Stimulated activated naive CD4-positive, alpha-beta T cell (primary cell): ENCODE data around the gene MCEE.

ENCODE experiments used
- DNase-seq, 6 experiments: peaks; one replicate each; lab custom pipeline; 2025; lab: John Stamatoyannopoulos, UW

The MCEE gene

DNA sequence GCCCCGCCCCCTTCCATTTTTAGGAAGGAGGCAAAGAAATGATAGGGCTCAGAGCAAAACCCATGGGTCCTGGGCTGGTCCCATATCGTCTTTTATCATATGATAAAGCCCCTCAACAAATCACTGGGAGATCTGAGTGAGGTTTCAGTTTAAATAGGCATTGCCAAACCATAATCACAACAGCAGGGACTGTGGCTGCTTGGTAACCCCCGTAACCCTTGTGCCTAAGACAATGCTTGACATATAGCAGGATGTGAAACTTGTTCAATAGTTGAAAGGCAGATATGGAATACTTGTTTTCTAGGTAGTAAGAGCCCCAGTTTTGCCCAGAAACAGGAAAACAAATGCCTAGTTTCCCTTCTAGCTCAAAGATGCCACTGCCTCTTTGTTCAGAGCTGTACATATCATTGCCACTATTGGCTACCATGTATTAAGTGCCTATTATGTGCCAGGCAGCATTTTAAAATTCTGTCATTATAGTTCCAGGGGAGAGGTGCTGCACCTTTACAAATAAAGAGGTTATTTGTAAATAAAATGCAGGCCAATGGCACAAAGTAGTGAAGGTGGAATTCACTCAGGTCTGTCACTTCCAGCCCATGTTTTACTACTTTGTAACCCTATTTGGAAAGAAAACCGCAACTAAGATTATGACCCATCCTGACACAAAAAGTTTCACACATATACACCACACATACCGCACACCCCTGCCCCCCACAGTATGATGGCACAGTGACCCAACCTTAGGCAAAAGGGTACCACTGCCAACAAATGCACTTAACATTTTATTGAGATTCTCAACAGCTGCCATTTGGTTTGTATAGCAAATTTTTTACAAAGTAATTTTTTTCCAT, 47.4 kb downstream of the MCEE start:
- no peak for DNase-seq

GRCh38 chr2:71078624-71079023, 51.4 kb downstream of the MCEE start:
- no peak for DNase-seq

- no peak for DNase-seq
These were observed 55.1 kb downstream of the MCEE start for GRCh38 chr2:71074893-71075395.

GRCh38 chr2:71073475-71073874, 56.6 kb downstream of the MCEE start:
- no peak for DNase-seq

DNA sequence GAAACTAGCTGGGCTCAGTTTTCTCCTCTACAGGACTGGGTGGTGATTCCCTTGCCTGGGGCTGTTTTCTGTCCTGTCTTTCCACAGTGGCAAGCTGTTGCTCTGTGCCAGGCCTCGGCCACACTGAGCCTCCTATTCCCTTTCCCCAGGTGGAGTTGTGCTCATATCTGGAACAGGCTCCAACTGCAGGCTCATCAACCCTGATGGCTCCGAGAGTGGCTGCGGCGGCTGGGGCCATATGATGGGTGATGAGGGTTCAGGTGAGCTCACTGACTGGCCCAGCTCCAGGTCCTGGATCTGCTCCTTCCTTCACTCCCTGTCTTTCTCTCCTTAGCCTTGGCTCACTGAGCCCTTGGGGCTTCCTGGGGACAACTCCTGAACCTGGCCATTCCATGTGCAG, 57.5 kb downstream of the MCEE start:
- DNase-seq = no peak

DNA sequence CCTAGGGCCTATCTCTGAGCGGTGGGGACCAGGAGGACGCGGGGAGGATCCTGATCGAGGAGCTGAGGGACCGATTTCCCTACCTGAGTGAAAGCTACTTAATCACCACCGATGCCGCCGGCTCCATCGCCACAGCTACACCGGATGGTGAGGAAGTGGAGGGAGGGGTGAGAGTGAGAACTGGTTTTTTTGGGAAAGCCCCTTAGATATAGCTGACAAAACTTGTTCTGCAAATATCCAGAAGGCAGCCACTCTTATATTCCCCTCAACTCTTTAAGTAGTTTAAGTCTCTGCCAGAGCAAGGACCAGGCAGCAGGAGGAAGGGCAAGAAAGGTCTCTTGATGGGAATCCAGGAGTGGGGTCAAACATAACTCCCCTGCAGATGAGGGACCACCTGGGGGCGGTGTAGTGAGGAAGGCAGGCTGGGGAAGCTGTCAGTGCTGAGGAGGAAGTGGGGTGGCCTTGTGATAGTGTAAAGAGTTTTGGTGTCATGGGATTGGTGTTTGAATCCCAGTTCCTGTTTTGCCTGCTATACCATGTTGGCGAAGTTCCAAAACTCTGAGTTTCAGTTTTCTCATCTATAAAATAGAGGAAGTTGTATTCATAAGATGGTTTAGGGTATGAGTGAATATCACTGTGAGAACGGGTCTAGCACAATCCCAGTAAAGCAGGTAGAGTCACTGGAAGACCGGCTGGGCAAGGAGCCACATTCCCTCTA, 58.2 kb downstream of the MCEE start:
- DNase-seq = peak; percentile 41 to 71 (median 51)

GRCh38 chr2:71070294-71071093, 59.5 kb downstream of the MCEE start:
- DNase-seq = peak in 1 of 6 experiments; percentile 4

GRCh38 chr2:71069376-71069775, 60.7 kb downstream of the MCEE start:
- no peak for DNase-seq

DNA sequence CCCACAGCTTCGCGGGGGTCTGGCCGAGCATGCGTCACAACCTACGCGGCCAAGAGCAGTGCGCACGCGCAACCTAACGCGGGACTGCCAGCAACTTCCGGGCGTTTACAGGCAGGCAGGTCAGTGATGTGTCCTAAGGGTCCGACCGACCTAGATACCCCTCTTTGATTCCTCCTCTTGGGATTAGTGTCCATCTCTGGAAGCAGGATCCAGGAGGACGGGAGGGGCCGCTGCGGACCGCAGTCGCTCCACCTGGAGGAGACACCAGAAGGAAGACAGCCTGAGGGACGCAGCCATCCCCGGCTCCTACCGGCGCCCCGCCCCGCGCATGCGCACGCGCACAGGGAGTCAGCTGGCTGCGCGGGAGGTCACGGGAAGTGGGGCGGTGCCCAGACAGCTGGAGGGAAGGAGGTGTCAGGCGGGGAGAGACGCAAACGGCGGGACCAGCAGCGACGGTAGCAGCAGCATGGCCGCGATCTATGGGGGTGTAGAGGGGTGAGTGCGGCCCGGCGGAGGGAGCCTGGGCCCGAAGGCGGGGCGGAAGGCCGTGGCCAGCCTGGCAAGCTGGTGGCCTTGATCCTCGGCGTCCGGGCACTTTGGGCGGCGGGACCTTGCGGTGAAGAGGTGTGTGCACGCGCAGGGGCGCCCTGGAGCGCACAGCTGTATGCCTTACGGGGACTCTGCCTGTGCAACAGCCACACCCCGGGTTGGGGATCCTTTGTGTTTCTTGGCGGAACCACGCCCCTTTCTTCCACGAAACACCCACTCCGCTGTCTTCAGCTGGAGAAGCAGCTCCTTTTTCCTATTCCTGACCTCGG, 61.6 kb downstream of the MCEE start, which contains the start of gene NAGK:
Gene NAGK, plus strand, starts transcription at position 431 of the 818 bp plus-strand sequence. Its CDS starts 36 bp downstream, at position 467.
- DNase-seq = peak; percentile 96 to 99 (median 98)

DNA sequence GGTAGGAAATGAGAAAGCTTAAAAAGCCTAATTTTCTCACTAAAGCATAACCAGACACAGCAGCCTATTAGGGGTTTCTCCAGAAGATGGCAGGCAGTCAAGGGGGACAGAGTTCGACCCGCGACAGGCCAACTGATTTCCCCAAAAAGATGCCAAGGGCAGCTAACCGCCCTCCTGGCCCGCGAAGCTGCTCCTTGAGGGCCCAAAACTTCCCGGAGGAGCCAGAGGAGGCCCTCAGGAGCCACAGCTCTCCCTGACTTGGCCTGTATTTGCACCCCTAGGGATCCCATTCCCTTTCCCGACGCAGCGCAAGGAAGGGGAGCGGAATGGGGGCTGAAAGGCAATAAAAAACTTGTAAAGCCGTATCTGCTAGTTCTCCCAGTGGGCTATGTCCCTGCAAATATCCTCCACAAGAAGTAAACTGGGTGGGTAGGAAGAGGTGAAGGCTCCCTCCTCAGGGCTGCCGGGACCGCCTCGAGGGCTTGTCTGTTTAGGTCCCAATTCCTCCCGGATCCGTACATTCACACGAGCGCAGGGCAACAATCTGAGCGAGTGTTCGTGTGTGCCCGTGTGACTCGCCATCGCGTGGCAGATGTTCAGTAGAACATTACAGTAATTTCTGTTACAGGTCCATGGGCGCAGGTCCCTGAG, 62.3 kb downstream of the MCEE start:
- DNase-seq = peak in 1 of 6 experiments; percentile 50

- no peak for DNase-seq
These were observed 63.2 kb downstream of the MCEE start for GRCh38 chr2:71066856-71067255.

DNA sequence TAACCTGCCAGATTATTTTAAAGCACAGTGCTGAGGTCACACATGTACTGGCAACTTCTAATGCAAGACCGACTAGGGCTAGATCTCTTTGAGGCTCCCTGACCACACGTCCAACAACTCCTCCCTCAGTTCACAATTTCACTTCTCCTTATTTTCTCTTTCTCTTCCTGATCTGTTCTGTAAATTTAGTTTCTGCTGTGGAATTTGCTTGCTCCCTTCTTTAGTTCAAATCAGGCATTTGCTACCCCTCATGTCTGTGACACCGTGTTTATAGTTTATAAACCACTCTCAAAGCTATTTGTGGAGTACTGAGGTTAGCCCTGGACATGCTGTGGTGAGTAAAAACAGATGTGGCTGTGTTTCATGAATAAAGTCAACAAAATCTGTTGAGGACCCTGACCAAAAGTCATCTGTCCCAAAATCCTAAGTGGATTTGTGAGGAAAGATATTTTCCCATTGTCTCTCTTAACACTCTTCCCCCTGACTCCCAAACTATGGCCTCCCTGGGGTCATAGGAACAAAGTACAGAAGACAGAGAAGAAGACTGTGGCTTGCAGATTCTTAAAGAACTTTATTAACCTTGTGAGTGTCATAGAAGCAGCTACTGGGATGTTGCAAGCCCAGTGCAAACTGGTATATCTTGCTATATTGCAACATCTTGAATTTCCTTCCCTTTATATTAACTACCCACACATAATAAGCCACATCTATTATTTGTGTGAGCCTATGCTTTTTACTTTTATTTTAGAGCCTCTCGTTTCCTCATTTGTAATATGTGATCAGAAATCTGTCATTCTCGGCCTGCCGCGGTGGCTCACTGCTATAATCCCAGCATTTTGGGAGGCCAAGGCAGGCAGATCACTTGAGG, 65.0 kb downstream of the MCEE start:
- no peak for DNase-seq

DNA sequence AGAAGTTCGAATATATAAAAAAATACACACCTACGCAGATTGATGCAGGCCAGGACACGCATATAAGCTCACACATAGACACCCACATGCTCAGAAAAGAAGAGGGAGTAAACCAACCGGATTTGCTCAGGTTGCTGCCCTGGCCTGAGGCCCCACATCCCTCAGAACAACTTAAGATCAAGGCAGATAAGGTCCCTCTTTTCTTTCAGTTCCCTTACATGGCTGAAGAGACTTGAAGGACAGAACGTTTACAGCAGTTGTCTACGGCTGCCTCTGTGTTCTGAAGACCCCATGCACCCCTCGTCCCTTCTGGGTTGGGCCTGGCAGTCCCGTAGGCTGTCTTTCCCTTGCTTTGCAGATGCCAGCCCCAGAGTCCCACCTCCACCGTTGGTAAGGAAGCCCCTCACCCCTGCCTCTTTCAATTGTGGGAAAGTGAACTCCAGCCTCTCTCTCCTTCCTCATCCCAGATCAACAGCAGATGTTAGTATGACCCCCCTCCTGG, 65.9 kb downstream of the MCEE start:
- no peak for DNase-seq

DNA sequence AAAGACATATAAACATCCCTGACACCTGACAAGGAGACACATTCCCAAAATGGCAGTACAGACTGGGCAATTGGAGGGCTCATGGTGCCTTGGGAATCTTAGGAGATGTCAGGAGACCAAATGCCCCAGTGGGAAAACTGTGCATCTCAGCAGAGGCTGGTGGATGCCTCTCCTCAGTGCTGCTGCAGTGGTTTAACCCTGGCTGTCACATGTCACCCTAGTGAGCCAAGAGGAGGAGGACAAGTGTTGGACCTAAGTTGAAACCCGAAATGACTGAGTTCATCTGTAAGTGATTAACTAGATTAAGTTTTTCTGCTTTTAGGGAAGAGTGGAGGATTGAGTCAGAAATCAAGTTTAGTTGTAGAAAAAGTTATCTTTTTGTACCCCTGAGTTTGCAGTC, 66.8 kb downstream of the MCEE start:
- no peak for DNase-seq

GRCh38 chr2:71060871-71061270, 69.2 kb downstream of the MCEE start:
- no peak for DNase-seq

DNA sequence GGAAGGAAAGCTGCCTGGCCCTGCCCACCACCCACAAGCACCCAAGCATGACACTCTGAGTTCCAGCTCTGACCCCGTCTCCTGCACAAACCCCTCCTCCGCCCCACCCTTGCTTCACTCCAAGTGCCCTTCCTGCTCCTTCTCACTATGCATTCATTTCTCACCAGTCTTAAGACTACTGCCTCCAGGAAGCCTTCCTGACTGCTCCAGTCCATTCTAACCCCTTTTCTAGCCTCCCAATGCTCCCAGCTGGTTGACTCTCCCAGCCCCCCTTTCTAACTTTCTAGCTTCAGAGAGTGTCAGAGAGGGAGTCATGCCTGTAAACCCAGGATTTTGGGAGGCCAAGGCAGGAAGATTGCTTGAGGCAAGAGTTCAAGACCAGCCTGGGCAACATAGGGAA, 69.8 kb downstream of the MCEE start:
- DNase-seq = no peak
